HepG2 (cell line): ENCODE measurements around the gene HRCT1. TPM values are rescaled to one million over a fixed set of nuclear protein-coding genes. Genes with fewer than 3 reads are reported as not detected.

Experiments used
- ATAC-seq: fragments of 200-7000 bp; cut with Tn5 transposase; 3 replicates; pipeline ENCODE4 v1.9.1; 2020; ENCODE audit warnings: mild to moderate bottlenecking, moderate library complexity
- BruUV-seq: library from RNA; stranded (reverse); fragments of 400-500 nt; replicated peaks from 2 replicates; lab custom pipeline; 2021; lab: Mats Ljungman, UMichigan
- CTCF ChIA-PET: fragments of 300-600 bp; formaldehyde crosslinking; extraction: SDS; loops from one replicate; lab custom pipeline; 2021; ENCODE audit warnings: low total read pairs, inconsistent platforms, low intra/inter-chr PET ratio; lab: Yijun Ruan, JAX
- POLR2A ChIA-PET: fragments of 350-600 bp; sonication (Branson Sonifier 250); formaldehyde crosslinking; loops from one replicate; lab custom pipeline; 2020; ENCODE audit warnings: antibody characterized with exemption, inconsistent platforms; lab: Yijun Ruan, JAX
- DNase-seq: peaks from one replicate; pipeline ENCODE4 v3.0.0-alpha.2; 2015; ENCODE audit warnings: low spot score
- FAIRE-seq: peaks from 3 replicates; lab custom pipeline; 2011; peaks lifted over from hg19 to GRCh38; lab: Jason Lieb, UNC
- H2AFZ ChIP-seq: one replicate; pipeline ENCODE4 v1.6.1; 2011; ENCODE audit warnings: low read length, inconsistent platforms
- H3K27ac ChIP-seq: fragments of 300-600 bp; 3 replicates; pipeline ENCODE4 v1.8.0; 2011; ENCODE audit warnings: mixed run types, mild to moderate bottlenecking, mixed read lengths, low read length, inconsistent platforms; ENCODE audit not compliant: insufficient read depth; ENCODE audit errors: extremely low read length
- H3K27me3 ChIP-seq, 2 experiments: fragments of 200-600 bp in 1 of 2; 2 replicates in 1 of 2; 3 replicates in 1 of 2; pipeline versions ENCODE4 v1.6.0 to v1.8.0; 2011; ENCODE audit warnings: low read length in 2 of 2, mild to moderate bottlenecking in 2 of 2, moderate library complexity in 2 of 2, inconsistent platforms in 1 of 2; ENCODE audit not compliant: insufficient read depth in 2 of 2, control insufficient read depth in 1 of 2
- H3K36me3 ChIP-seq, 2 experiments: fragments of 200-600 bp in 1 of 2; replicated peaks in 1 of 2; 2 replicates in 1 of 2; 3 replicates in 1 of 2; pipeline versions ENCODE4 v1.5.1 to v1.8.0; 2011; ENCODE audit warnings: low read length in 2 of 2, inconsistent platforms in 1 of 2; ENCODE audit not compliant: insufficient read depth in 2 of 2, control insufficient read depth in 1 of 2
- H3K4me1 ChIP-seq: 2 replicates; pipeline ENCODE4 v1.5.1; 2012; ENCODE audit warnings: low read length, inconsistent platforms; ENCODE audit not compliant: insufficient read depth
- H3K4me2 ChIP-seq: 2 replicates; pipeline ENCODE4 v1.6.0; 2011; ENCODE audit warnings: low read depth, low read length, inconsistent platforms
- H3K4me3 ChIP-seq, 3 experiments: fragments of 200-600 bp in 1 of 3; sonication (generic), shearing (Covaris generic) in 1 of 3; replicated peaks in 1 of 3; 2 replicates each; pipeline ENCODE4 v1.5.1; 2011 to 2016; ENCODE audit warnings: low read length in 3 of 3, inconsistent platforms in 2 of 3, low read depth in 2 of 3, mild to moderate bottlenecking in 2 of 3, control low read depth in 1 of 3, mixed read lengths in 1 of 3; ENCODE audit not compliant: insufficient read depth in 1 of 3
- H3K79me2 ChIP-seq: one replicate; pipeline ENCODE4 v1.6.1; 2011; ENCODE audit warnings: low read length, inconsistent platforms; ENCODE audit not compliant: insufficient read depth
- H3K9ac ChIP-seq: 2 replicates; pipeline ENCODE4 v1.6.0; 2011; ENCODE audit warnings: mild to moderate bottlenecking, low read depth, low read length, inconsistent platforms; ENCODE audit not compliant: insufficient read depth
- H3K9me3 ChIP-seq: 2 replicates; pipeline ENCODE4 v1.5.1; 2012; ENCODE audit warnings: mild to moderate bottlenecking, low read length
- H4K20me1 ChIP-seq: 2 replicates; pipeline ENCODE4 v1.6.0; 2011; ENCODE audit warnings: inconsistent platforms, mild to moderate bottlenecking, low read length, moderate library complexity; ENCODE audit not compliant: insufficient read depth
- FOXO1 ChIP-seq: sonication (generic); formaldehyde crosslinking; IDR thresholded peaks from 2 replicates; pipeline ENCODE4 v1.4.0; 2020; ENCODE audit warnings: missing genetic modification reagents
- JUN ChIP-seq: sonication (generic); formaldehyde crosslinking; IDR thresholded peaks from 2 replicates; pipeline ENCODE4 v1.4.0; 2020; ENCODE audit warnings: mild to moderate bottlenecking, missing genetic modification reagents
- ZNF343 ChIP-seq: sonication (generic); formaldehyde crosslinking; IDR thresholded peaks from 2 replicates; pipeline ENCODE4 v1.4.0; 2020; ENCODE audit warnings: mild to moderate bottlenecking, missing genetic modification reagents
- ZNF431 ChIP-seq: sonication (generic); formaldehyde crosslinking; IDR thresholded peaks from 2 replicates; pipeline ENCODE4 v1.9.0; 2022; ENCODE audit warnings: missing genetic modification reagents, low read depth, mild to moderate bottlenecking, borderline replicate concordance
- ZNF562 ChIP-seq: sonication (generic); formaldehyde crosslinking; IDR thresholded peaks from 2 replicates; pipeline ENCODE4 v1.8.0; 2022; ENCODE audit warnings: missing genetic modification reagents, borderline replicate concordance
- WGBS: methylation state at CpG from one replicate; pipeline ENCODE4 v1.1.6; 2017; ENCODE audit warnings: low lambda C conversion rate; 5-methylcytosine and 5-hydroxymethylcytosine counted together
- in situ Hi-C: cut with HindIII; loops from 2 replicates; pipeline ENCODE4 v1.10.0; 2017; ENCODE audit warnings: low pct_unique_long_range_greater_than_20kb; ENCODE audit not compliant: extremely low pct_ligation_motif_present
- intact Hi-C: fragments of 100-400 bp; cut with micrococcal nuclease; formaldehyde crosslinking; loops from one replicate; pipeline ENCODE4 v1.10.0; 2022; ENCODE audit not compliant: unreplicated experiment
- polyA plus RNA-seq, 8 experiments: library from polyadenylated mRNA; depleted of rRNA in 3 of 8; stranded (reverse) in 7 of 8; unstranded in 1 of 8; fragments of >200 nt; fragmentation: Illumina TruSeq in 4 of 8; extraction: Trizol in 4 of 8; gene quantifications; 2 replicates each; pipeline versions ENCODE4 v1.2.1 to v1.2.3, GENCODE V29; 2011 to 2016; ENCODE audit warnings: low read depth in 4 of 8, missing spikeins in 1 of 8, mixed read lengths in 1 of 8; ENCODE audit not compliant: insufficient read depth in 1 of 8
- total RNA-seq, 5 experiments: library from RNA; depleted of rRNA; stranded (reverse); fragments of >200 nt; fragmentation: Illumina TruSeq; extraction: Trizol; gene quantifications; 2 replicates each; pipeline ENCODE4 v1.2.3, GENCODE V29; 2016; ENCODE audit warnings: low read depth in 1 of 5
- TF ChIP-seq, protein P1 (sequence below): sonication (generic); formaldehyde crosslinking; conservative IDR thresholded peaks from 2 replicates; pipeline ENCODE4 v1.8.0; 2022; ENCODE audit warnings: missing genetic modification reagents
- TF ChIP-seq, protein P2 (sequence below): sonication (generic); formaldehyde crosslinking; IDR thresholded peaks from 2 replicates; pipeline ENCODE4 v1.4.0; 2020; ENCODE audit warnings: missing genetic modification reagents, borderline replicate concordance

HRCT1 gene
- total and polyA plus RNA-seq, 2 of the 13 experiments (the other 11 are each of a cell fraction or from before 2014, with no cell fraction given) = 0.13 TPM; not detected in 1

DNA sequence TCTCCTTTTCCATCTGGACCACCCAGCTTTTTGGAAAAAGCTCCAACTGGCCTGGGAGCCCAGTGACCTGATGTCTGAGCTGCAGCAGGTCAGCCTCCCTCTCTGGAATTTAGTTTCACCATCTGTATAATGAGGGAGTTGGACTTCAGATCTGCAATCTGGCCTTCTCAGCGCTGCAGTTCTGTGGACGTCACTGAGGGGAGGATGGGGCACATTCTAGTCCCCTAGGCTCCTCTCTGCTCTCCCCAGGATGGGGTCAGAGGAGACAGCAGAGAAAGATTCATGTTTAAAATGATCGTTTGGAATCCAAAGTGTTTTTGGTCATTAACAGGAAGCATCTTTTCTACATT is 46.0 kb upstream of the HRCT1 start (continued):
- TF ChIP-seq, protein P1, sequence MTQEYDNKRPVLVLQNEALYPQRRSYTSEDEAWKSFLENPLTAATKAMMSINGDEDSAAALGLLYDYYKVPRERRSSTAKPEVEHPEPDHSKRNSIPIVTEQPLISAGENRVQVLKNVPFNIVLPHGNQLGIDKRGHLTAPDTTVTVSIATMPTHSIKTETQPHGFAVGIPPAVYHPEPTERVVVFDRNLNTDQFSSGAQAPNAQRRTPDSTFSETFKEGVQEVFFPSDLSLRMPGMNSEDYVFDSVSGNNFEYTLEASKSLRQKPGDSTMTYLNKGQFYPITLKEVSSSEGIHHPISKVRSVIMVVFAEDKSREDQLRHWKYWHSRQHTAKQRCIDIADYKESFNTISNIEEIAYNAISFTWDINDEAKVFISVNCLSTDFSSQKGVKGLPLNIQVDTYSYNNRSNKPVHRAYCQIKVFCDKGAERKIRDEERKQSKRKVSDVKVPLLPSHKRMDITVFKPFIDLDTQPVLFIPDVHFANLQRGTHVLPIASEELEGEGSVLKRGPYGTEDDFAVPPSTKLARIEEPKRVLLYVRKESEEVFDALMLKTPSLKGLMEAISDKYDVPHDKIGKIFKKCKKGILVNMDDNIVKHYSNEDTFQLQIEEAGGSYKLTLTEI (CRISPR knock-in tag) = no peak
- TF ChIP-seq FOXO1 = no peak

DNA sequence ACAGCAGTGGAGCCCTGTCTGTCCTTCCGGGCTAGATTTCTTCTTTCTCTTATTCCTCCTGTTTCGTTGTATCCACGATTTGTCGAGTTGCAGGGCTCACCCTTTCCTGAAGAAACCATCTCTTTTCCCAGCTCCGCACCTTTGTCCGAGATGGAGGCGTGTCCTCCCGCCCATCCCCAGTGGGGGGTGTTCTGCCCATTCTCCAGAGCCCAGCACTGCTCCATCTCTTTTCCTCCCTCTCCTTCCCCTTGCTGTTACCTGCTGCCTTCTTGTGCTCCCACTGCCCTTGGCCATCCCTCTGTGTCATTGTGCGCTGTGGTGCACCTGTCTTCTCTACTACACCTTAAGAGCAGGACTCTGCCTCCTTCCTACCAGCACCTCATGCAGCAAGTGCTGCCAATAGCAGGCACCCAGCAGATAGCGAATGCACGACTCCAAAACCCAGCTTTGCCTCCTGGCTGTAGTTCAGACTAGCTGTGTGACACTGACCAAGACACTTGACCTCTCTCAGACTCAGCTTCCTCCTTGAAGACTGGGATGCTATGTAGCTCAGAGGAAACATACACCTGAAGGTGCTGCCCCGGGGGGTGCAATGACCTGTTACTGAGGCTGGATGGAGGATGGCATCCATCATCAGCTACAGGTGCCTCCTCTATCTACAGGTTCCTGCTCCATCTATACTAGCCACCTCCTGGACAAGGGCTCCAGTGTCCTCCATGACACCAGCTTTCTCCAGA is 44.7 kb upstream of the HRCT1 start:
- 13% methylated on average over 12 of the region's 12 CpGs for WGBS
- DNase-seq (no peak), FAIRE-seq (no peak), ATAC-seq (no peak)
- H2AFZ ChIP-seq = no peak overlapping the region
- no peaks in the 10 kb centered on the region for H3K79me2 ChIP-seq
- no peaks in the 10 kb centered on the region for H4K20me1 ChIP-seq
- POLR2A ChIA-PET = no interaction called here
- no peak overlapping the region for H3K9ac ChIP-seq
- in situ Hi-C loops = no loop called here
- no peak overlapping the region for H3K4me3 ChIP-seq
- CTCF ChIA-PET = no interaction called here
- H3K4me2 ChIP-seq = no peak overlapping the region
- BruUV-seq = no TSS peak
- peaks cover 1 to 19% of the 10 kb centered on the region in 2 experiments; a peak in 2 of 5 replicates for H3K27me3 ChIP-seq
- intact Hi-C loops = no loop called here
- H3K4me1 ChIP-seq = no peaks in the 10 kb centered on the region
- H3K9me3 ChIP-seq = no peaks in the 10 kb centered on the region
- no peaks in the 10 kb centered on the region for H3K36me3 ChIP-seq
- H3K27ac ChIP-seq = no peak overlapping the region
- TF ChIP-seq ZNF562 (CRISPR knock-in tag) (no peak), ZNF343 (CRISPR knock-in tag) (no peak), JUN (CRISPR knock-in tag) (no peak), ZNF431 (CRISPR knock-in tag) (no peak)
- TF ChIP-seq, protein P2, sequence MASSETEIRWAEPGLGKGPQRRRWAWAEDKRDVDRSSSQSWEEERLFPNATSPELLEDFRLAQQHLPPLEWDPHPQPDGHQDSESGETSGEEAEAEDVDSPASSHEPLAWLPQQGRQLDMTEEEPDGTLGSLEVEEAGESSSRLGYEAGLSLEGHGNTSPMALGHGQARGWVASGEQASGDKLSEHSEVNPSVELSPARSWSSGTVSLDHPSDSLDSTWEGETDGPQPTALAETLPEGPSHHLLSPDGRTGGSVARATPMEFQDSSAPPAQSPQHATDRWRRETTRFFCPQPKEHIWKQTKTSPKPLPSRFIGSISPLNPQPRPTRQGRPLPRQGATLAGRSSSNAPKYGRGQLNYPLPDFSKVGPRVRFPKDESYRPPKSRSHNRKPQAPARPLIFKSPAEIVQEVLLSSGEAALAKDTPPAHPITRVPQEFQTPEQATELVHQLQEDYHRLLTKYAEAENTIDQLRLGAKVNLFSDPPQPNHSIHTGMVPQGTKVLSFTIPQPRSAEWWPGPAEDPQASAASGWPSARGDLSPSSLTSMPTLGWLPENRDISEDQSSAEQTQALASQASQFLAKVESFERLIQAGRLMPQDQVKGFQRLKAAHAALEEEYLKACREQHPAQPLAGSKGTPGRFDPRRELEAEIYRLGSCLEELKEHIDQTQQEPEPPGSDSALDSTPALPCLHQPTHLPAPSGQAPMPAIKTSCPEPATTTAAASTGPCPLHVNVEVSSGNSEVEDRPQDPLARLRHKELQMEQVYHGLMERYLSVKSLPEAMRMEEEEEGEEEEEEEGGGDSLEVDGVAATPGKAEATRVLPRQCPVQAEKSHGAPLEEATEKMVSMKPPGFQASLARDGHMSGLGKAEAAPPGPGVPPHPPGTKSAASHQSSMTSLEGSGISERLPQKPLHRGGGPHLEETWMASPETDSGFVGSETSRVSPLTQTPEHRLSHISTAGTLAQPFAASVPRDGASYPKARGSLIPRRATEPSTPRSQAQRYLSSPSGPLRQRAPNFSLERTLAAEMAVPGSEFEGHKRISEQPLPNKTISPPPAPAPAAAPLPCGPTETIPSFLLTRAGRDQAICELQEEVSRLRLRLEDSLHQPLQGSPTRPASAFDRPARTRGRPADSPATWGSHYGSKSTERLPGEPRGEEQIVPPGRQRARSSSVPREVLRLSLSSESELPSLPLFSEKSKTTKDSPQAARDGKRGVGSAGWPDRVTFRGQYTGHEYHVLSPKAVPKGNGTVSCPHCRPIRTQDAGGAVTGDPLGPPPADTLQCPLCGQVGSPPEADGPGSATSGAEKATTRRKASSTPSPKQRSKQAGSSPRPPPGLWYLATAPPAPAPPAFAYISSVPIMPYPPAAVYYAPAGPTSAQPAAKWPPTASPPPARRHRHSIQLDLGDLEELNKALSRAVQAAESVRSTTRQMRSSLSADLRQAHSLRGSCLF (CRISPR knock-in tag) = no peak
